ENCODE data around the gene BTG3. TPM values are rescaled to one million over a fixed set of nuclear protein-coding genes. Genes with fewer than 3 reads are reported as not detected.
A peak's percentile ranks its signal among the peaks of the same experiment; 100 is the strongest.

The BTG3 gene
- total and polyA plus RNA-seq, 2 donors from 2014 or later: 27.4 to 28.9 TPM

DNA sequence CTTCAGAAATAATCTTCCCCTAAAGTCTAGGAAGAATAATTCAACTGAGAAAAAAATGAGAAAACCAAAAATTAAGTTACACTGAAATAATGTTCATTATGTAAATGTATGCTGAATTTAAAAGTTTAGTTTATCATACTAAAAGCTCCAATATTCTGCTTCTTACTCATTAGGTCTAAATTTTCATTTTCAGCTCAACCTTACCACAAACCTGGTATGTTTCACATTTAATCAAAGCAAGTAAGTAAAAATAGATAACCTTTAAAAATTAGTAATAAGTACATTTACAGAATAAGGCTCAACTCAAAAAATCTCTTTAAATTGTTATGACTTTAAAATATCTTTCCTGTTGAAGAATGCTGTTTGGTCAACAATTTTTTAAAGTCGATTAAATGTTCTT, 15.0 kb downstream of the BTG3 start:
- TF ChIP-seq, protein P1, sequence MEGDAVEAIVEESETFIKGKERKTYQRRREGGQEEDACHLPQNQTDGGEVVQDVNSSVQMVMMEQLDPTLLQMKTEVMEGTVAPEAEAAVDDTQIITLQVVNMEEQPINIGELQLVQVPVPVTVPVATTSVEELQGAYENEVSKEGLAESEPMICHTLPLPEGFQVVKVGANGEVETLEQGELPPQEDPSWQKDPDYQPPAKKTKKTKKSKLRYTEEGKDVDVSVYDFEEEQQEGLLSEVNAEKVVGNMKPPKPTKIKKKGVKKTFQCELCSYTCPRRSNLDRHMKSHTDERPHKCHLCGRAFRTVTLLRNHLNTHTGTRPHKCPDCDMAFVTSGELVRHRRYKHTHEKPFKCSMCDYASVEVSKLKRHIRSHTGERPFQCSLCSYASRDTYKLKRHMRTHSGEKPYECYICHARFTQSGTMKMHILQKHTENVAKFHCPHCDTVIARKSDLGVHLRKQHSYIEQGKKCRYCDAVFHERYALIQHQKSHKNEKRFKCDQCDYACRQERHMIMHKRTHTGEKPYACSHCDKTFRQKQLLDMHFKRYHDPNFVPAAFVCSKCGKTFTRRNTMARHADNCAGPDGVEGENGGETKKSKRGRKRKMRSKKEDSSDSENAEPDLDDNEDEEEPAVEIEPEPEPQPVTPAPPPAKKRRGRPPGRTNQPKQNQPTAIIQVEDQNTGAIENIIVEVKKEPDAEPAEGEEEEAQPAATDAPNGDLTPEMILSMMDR (IDR thresholded peaks at IDR 0.05; ENCODE audit: borderline replicate concordance, extremely low read depth, insufficient read depth): no peak
- no peaks in the 10 kb centered on the region for H3K9me3 ChIP-seq (ENCODE audit: control insufficient read depth in 2 of 3, insufficient read depth in 1 of 3, low read length in 3 of 3)
- intact Hi-C loops (cut with DNase I): no loop called here
- DNase-seq (no peak), FAIRE-seq (no peak)
- no peak overlapping the region for H3K4me3 ChIP-seq (ENCODE audit: low read length in 3 of 3)
- H3K36me3 ChIP-seq (ENCODE audit: control insufficient read depth in 2 of 3, insufficient read depth in 3 of 3, low read length in 3 of 3): peaks cover 0 to 4% (median 2%) of the 10 kb centered on the region in 3 donors
- no peak overlapping the region for H3K9ac ChIP-seq (ENCODE audit: low read length in 3 of 3)
- H3K27me3 ChIP-seq (ENCODE audit: control insufficient read depth, insufficient read depth, low read length): no peaks in the 10 kb centered on the region
- H3K27ac ChIP-seq (ENCODE audit: low read depth in 2 of 2, low read length in 2 of 2): no peak overlapping the region
- no peaks in the 10 kb centered on the region for H3K4me1 ChIP-seq (ENCODE audit: control insufficient read depth in 2 of 3, insufficient read depth in 2 of 3, low read depth in 1 of 3, low read length in 3 of 3)

DNA sequence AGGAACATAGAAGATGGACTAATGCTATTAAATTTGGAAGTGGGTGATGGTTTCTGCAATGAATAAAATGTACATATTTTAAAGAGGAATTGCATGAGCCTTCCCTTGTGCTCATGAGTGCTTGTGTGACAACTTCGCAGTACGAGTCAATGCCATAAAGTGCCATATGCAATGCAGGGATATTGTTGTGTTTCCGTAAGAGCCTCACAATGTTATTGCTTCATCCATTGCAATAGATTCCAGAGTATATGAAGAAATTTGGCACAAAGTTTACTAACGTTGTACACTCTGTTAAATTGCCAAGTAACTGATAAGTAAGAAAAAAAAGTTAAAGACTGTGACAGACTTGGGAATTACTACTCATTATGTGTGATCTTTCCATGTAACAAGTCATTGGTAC, 22.3 kb downstream of the BTG3 start:
- no peaks in the 10 kb centered on the region for H3K27me3 ChIP-seq (ENCODE audit: control insufficient read depth, insufficient read depth, low read length)
- H3K4me1 ChIP-seq (ENCODE audit: control insufficient read depth in 2 of 3, insufficient read depth in 2 of 3, low read depth in 1 of 3, low read length in 3 of 3): no peaks in the 10 kb centered on the region
- H3K36me3 ChIP-seq (ENCODE audit: control insufficient read depth in 2 of 3, insufficient read depth in 3 of 3, low read length in 3 of 3): no peaks in the 10 kb centered on the region
- no peak overlapping the region for H3K27ac ChIP-seq (ENCODE audit: low read depth in 2 of 2, low read length in 2 of 2)
- H3K9me3 ChIP-seq (ENCODE audit: control insufficient read depth in 2 of 3, insufficient read depth in 1 of 3, low read length in 3 of 3): no peaks in the 10 kb centered on the region
- FAIRE-seq: no peak
- TF ChIP-seq, protein P1 (IDR thresholded peaks at IDR 0.05; ENCODE audit: borderline replicate concordance, extremely low read depth, insufficient read depth): no peak
- DNase-seq: no peak
- H3K9ac ChIP-seq (ENCODE audit: low read length in 3 of 3): no peak overlapping the region
- intact Hi-C loops (cut with DNase I): no loop called here
- no peak overlapping the region for H3K4me3 ChIP-seq (ENCODE audit: low read length in 3 of 3)

DNA sequence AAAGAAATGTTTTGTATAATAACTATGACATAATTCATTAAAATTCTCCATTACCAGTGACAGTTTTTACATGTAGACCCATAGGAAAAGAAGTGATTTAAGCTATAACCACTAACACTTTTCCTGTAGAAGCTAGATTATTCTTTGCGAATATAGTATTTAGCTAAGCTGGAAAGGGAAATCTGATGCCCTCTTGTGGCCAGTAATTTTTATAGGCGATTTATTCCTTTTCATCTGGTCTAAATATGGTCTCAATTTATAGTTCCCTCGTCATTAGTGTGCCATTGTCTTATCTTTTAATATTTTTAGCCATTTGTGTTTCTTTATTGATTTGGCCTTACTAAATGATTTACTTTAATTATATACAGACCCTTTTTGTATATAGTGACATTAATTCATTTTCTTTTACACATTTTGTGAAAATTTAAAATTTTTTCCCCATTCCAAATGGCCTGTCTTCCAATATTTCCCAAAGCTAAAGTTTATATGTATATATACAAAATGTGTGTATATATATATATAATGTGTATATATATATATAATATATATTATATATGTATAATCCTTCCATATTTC, 26.7 kb downstream of the BTG3 start:
- H3K4me1 ChIP-seq (ENCODE audit: control insufficient read depth in 2 of 3, insufficient read depth in 2 of 3, low read depth in 1 of 3, low read length in 3 of 3): no peaks in the 10 kb centered on the region
- no peaks in the 10 kb centered on the region for H3K9me3 ChIP-seq (ENCODE audit: control insufficient read depth in 2 of 3, insufficient read depth in 1 of 3, low read length in 3 of 3)
- H3K36me3 ChIP-seq (ENCODE audit: control insufficient read depth in 2 of 3, insufficient read depth in 3 of 3, low read length in 3 of 3): no peaks in the 10 kb centered on the region
- no peak overlapping the region for H3K27ac ChIP-seq (ENCODE audit: low read depth in 2 of 2, low read length in 2 of 2)
- no peaks in the 10 kb centered on the region for H3K27me3 ChIP-seq (ENCODE audit: control insufficient read depth, insufficient read depth, low read length)
- DNase-seq (peak in 2 of 5 donors; percentile 71 to 73), FAIRE-seq (peak; percentile 95)
- TF ChIP-seq, protein P1 (IDR thresholded peaks at IDR 0.05; ENCODE audit: borderline replicate concordance, extremely low read depth, insufficient read depth): peak; percentile 27
- no peak overlapping the region for H3K4me3 ChIP-seq (ENCODE audit: low read length in 3 of 3)
- intact Hi-C loops (cut with DNase I): no loop called here
- H3K9ac ChIP-seq (ENCODE audit: low read length in 3 of 3): no peak overlapping the region

DNA sequence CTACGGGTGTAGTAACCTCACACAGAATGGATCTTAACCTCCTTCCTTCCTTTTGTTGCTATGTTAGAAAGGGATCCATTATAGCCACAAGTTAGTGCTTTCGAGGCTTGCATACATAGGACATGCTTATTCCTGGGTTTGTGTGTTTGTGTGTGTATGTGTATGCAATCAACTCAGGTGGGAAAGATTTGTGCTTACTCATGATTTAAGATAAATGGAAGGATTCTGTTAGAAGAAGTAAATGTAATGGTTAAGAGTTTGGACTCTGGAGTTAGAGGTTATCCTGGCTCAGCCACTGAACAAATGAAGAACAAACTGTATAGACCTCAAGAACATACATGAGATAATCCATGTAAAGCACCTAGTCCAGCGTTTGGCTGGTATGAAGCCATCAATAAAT, 28.8 kb downstream of the BTG3 start:
- TF ChIP-seq, protein P1 (IDR thresholded peaks at IDR 0.05; ENCODE audit: borderline replicate concordance, extremely low read depth, insufficient read depth): no peak
- no peak overlapping the region for H3K4me3 ChIP-seq (ENCODE audit: low read length in 3 of 3)
- H3K9me3 ChIP-seq (ENCODE audit: control insufficient read depth in 2 of 3, insufficient read depth in 1 of 3, low read length in 3 of 3): no peaks in the 10 kb centered on the region
- H3K27me3 ChIP-seq (ENCODE audit: control insufficient read depth, insufficient read depth, low read length): no peaks in the 10 kb centered on the region
- H3K36me3 ChIP-seq (ENCODE audit: control insufficient read depth in 2 of 3, insufficient read depth in 3 of 3, low read length in 3 of 3): no peaks in the 10 kb centered on the region
- FAIRE-seq (no peak), DNase-seq (no peak)
- H3K27ac ChIP-seq (ENCODE audit: low read depth in 2 of 2, low read length in 2 of 2): no peak overlapping the region
- H3K9ac ChIP-seq (ENCODE audit: low read length in 3 of 3): no peak overlapping the region
- no peaks in the 10 kb centered on the region for H3K4me1 ChIP-seq (ENCODE audit: control insufficient read depth in 2 of 3, insufficient read depth in 2 of 3, low read depth in 1 of 3, low read length in 3 of 3)
- intact Hi-C loops (cut with DNase I): no loop called here

Data from kidney (tissue), 14 donors.